ENCODE data around the gene SNX30. TPM values are rescaled to one million over a fixed set of nuclear protein-coding genes. Genes with fewer than 3 reads are reported as not detected.

Gene SNX30
- total RNA-seq, 1 donor from 2014 or later = 4.3 TPM

DNA sequence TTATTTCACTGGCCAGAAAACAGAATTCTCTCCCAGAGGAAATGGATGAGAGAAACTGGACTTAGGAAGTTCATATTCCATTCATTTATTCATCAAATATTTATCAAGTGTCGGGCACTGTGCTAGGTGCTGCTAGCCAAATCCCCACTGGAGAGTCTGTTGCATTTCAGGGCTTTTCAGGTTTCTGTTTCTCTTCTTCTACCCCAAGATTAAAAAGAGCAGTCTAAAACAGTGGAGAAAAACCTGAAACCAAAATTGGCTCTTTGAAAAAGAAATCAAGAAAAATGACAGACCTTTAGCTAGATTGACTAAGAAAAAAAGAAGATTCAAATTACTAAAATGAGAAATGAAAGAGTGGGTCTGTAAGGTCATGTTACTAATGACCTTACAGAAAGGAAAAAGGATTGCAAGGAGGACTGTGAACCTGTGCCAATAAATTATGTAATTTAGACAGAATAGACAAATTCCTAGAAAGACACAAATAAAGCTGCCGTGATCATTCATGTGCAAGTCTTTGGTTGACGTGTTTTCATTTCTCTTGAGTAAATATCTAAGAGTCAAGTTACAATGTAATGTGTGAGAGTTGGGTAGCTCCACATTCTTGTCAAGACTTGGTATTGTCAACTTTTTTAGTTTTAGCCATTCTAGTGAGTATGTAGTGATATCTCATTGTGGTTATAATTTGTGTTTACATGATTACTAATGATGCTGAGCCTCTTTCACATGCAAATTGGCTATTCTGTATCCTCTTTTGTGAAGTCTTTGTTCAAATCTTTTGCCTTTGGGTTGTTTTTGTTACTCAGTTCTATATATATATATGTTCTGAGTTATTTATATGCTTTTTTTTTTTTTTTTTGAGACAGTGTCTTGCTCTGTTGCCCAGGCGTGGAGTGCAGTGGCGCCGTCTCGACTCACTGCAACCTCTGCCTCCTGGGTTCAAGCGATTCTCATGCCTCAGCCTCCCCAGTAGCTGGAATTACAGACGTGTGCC lies 23.7 kb downstream of the SNX30 start:
- intact Hi-C loops (cut with micrococcal nuclease) = no loop called here
- no peak for ATAC-seq

DNA sequence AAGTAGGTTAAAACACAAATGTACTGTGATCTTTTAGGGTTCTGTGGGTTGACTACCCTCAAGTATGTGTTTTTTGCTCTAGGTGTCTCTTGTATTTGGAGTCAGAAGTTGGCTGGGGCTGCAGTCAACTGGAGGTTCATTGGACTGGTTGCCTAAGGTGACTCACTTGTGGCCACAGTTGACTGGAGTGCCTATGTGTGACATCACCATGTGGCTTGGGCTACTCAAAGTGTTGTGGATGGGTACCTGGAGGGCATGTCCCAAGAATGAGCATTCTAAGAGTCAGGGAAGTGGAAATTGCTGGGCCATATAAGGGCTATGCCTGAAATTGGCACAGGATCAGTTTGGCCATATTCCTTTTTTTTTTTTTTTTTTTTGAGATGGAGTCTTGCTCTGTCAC lies 27.4 kb downstream of the SNX30 start:
- no peak for DNase-seq
- no peak for ATAC-seq
- intact Hi-C loops (cut with micrococcal nuclease) = no loop called here

More for the DNA sequence above, 23.7 kb downstream of the SNX30 start:
- no peak for DNase-seq

DNA sequence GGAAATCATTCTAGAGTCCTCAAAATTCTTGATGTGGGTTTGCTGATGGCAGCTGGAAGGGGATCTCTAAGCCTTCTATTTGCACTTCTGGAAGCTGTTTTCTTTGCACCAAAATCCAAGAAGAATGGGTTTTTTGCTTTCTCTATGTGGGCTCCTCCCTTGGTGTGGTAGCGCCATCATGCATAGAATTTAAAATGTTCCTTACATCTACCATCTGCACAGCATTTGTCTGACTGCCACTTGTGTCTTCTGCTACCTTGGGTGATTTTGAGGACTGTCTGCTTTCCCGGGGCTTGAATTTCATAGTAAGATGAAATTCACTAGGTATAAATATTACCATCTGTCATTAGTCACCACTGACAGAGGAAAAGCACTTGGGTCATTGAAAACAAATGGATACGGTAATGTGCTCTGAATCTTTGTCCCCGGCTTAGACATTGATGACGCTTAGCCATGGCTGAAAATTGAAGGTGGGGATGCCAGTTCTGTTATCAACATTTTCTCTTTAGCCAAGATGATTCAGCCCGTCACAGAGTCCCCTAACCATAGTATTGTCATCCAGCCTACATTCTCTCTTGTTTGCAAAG lies 30.0 kb downstream of the SNX30 start:
- intact Hi-C loops (cut with micrococcal nuclease) = no loop called here
- no peak for ATAC-seq
- DNase-seq = no peak

DNA sequence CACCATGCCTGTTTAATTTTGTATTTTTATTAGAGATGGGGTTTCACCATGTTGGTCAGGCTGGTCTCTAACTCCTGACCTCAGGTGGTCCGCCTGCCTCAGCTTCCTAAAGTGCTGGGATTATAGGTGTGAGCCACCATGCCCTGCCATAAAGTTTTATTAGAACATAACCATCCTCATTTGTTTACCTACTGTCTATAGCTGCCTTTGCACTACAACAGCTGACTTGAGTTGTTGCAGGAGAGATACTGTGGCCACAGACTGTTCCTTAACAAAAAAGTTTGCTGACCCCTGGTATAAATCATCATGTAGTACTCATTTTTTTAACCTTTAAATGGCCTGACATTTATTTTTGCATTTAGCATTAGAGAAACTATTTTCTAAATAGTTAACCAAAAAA lies 31.7 kb downstream of the SNX30 start:
- DNase-seq (no peak), ATAC-seq (no peak)
- intact Hi-C loops (cut with micrococcal nuclease) = no loop called here

DNA sequence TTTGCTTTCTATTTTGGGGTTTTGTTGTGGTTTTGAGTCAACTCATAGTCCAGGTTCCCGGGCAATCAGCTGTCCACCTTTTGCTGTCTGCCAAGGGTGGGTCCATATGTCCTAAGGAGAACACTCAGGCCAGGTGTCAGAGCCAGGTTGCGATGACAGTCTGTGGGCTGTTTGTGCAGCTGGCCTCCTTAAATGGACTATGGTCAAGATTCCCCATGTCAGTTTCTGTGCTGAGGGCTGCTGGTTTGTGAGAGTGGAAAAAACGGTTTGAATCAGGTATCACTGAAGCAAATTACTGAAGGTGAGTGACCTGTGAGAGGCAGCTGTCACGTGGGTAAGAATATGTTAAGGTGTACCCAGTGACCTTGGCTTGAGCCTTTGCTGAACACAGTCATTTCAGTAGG lies 33.0 kb downstream of the SNX30 start:
- DNase-seq (no peak), ATAC-seq (no peak)
- intact Hi-C loops (cut with micrococcal nuclease) = no loop called here

DNA sequence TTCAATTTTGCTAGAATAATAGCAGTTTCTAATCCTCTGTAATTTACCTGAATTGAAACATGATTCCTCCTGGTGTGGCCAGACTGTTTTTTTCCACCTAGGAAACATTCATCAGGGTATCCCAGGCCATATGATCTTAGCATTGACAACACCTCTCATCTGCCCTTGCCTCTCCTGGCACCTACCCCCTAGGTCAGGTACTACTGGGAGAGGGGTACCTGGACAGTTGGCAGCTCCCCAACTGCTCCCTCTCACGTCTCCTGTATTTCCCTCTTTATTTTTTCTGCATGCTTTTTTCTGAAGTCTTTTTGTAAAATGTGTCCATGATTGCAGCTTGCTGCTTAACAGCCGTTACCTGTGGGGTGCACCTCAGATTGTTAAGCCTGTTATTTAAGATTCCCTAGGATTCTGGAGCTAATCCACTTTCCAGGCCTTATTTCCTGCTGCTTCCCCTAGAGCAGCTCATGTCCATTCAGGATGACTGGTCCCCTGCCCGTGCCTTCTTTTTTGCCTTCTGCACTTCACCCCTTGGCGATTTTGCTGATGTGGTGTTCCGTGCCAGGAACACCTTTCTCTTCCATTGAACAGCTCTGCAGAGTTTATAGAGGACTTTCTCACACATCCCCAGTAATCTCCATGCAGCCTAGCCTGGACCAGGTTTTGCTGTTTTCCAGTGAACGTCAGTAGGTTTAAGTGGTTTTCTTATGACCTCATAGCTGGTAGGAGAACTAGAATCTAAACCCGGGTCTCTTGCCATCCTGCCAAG lies 33.6 kb downstream of the SNX30 start:
- no peak for DNase-seq
- intact Hi-C loops (cut with micrococcal nuclease) = no loop called here

DNA sequence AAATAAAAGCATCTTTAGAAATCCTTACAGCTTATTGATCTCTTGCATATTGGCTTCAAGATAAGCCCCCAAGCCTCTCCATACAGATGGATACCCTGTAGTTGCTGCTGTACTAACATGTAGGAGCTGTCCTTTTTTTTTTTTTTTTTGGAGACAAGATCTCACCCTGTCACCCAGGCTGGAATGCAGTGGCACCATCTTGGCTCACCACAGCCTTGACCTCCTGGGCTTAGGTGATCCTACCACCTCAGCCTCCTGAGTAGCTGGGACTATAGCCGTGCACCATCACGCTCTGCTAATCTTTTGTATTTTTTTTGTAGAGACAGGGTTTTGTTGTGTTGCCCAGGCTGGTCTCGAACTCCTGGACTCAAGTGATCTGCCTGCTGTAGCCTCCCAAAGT lies 35.4 kb downstream of the SNX30 start:
- no peak for DNase-seq
- intact Hi-C loops (cut with micrococcal nuclease) = no loop called here

More for the DNA sequence above, 33.6 kb downstream of the SNX30 start:
- ATAC-seq = no peak

DNA sequence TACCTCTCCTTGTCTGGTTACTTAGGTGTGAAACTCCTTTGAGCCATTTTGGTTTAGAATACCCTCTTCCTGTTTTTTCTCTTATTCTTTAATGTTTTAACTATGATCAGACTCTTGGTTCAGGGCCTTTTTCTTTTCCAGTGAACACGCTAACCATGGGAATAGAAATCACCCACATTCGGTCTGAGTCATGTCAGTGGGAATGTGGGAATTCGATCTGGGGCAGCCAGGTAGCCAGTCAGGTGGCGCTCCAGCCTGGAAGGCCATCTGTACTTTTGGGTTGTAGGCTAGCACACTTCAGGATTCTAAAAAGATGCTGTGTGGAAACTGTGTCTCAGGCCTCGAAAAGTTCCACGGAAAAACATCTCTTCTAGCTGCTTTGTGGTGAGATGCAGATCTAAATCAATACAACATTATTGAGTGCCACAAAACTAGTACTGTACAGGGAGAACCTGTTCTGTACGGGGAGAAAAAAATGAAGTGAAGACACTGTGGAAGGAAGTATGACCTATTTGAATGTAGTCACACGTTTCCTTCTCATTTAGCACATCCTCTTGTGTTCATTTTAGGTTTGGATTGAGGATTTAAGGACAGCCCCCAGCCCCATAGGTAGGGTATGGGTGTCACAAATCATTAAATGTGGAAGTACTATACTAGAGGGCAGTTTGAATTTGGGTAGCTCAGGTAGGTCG lies 36.4 kb downstream of the SNX30 start:
- ATAC-seq (no peak), DNase-seq (no peak)
- intact Hi-C loops (cut with micrococcal nuclease) = no loop called here

More for the DNA sequence above, 35.4 kb downstream of the SNX30 start:
- ATAC-seq = no peak

DNA sequence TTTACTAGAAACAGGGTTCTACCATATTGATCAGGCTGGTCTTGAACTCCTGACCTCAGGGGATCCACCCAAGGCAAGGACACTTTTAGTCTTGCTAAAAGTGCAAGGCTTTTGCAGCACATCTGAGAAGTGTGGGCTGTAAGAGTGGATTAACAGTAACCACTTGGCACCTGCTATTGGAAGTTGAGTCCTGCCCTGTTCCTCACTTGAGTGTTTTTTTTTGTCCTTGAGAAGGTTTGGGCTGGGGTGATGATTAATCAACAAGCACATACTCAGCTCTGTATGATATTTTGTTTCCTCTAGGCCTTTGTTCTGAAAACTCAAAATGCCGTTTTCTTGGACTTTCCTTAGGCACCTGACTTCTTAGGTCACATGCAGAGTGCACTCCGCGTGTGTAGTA lies 37.4 kb downstream of the SNX30 start:
- intact Hi-C loops (cut with micrococcal nuclease) = no loop called here
- ATAC-seq (no peak), DNase-seq (no peak)

DNA sequence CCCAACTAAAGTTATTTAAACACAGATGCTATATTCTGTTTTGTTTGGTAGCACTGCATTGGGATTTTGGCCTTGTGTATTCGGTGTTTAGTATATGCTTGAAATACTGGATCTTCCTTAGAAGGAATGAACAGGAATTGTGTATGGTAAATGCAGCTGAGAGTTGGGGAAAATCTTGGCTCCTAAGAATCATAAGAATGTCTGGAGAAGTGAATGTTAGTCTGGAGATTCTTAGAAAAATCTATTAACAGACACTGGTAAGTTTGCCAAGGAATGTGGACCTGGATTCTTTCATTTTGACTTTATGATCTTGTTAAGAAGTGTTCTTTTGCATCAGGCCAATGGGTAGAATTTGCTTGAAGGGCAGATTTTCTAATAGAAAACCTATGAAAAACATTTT lies 38.9 kb downstream of the SNX30 start:
- ATAC-seq (no peak), DNase-seq (no peak)
- intact Hi-C loops (cut with micrococcal nuclease) = no loop called here

DNA sequence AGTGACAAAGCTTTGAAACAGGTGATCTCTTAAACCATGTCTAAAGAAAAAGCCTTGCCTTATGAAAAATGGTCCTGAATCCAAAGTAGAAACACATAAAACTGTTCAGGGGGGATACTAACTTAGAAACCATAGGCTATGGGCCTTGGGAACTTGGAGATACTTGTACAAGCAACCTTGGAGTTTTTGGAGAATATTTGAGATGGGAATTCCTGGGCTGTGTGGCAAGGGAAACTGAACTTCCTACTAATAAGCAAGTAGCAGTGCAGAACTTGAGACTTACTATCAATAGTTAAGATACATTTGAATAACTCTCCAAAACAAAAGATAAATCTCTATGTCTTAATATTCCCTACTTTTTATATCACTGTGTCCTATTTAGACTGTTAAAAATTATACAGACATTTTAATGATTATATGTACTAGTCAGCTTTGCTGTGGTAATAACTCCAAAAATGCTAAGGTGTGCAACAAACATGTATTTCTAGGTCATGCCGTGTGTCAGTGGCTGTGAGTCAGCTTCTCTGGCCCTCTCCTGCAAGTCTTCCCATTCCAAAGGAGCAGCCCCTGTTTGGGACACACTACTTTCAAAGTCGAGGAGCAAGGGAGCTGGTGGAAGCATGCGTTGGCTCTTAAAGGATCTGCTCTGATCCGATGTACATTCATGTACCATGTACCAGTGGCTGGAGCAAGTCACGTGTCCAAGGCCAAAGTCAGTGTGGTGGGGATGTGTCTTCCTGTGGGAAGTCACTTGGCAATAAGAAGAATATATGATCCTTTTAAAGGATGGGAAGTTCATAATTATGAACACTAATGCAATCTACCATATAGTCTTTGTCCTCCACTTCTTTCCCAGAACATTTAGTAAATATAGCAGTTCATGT lies 39.6 kb downstream of the SNX30 start:
- intact Hi-C loops (cut with micrococcal nuclease) = no loop called here
- ATAC-seq = no peak

DNA sequence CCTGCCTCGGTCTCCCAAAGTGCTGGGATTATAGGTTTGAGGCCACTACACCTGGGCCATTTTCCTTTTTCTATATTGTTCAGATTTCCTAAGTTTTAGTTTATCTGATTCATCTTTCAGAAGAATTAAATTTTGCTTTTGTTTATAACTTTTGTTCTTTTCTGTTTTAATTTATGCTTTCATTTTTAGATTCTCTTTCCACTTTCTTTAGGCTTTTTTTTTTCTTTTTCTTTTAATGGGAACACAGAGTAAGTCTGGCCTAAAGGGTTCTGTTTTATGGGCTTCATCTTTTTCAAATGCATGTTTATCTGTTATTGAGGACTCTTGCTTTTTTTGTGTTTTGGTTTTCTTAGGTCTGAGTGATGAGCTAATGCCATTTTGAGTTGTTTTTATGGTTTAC lies 42.1 kb downstream of the SNX30 start:
- DNase-seq (no peak), ATAC-seq (no peak)
- intact Hi-C loops (cut with micrococcal nuclease) = no loop called here

More for the DNA sequence above, 39.6 kb downstream of the SNX30 start:
- no peak for DNase-seq

DNA sequence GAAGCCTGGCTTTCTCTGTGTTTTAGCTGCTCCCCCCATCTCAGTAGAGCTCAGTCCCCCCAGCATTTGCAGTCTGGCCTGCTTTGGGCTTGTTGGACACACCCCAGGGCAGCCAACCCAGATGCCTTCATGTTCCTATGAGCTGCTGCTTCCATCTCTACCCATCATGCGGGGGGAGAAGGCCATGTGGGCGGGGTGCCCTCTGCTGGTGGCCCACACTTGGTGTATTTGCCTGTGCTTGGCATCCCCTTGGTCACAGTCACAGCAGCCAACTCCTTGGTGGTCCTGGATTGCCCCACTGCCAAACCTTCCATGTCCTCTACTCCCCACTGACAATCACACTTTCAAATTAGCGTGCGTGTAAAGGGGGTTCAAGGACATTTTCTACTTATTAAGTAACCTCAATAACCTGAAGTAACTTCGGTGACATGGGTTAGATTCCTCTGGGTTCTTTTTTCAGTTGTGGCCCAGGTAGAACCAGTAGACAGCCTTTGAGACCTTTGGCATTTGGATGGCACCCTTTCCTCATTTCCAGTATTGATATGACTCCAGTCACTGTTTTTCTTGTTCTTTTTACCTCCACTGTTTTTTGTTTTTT lies 42.8 kb downstream of the SNX30 start:
- peak; percentile 78 for ATAC-seq
- DNase-seq = peak; percentile 77
- intact Hi-C loops (cut with micrococcal nuclease) = no loop called here

DNA sequence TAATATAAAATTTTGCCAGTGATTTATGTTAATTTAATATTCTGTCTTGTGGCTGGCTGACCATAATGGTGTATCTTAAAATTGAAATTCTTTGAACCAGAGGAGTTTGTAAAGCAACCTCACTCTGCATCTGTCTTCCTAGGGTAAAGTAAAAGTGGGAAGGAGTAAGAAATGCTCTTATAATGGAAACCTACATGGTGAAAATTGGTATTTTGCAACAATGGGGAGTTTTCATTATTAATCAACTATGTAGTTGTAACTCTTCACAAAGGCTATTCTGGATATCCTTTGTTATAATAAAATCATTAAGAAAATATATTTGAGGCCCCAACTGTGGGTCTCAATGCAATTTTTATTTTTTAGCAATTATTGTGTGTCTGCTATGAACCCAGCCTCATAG lies 44.2 kb downstream of the SNX30 start:
- intact Hi-C loops (cut with micrococcal nuclease) = no loop called here
- no peak for ATAC-seq
- no peak for DNase-seq

DNA sequence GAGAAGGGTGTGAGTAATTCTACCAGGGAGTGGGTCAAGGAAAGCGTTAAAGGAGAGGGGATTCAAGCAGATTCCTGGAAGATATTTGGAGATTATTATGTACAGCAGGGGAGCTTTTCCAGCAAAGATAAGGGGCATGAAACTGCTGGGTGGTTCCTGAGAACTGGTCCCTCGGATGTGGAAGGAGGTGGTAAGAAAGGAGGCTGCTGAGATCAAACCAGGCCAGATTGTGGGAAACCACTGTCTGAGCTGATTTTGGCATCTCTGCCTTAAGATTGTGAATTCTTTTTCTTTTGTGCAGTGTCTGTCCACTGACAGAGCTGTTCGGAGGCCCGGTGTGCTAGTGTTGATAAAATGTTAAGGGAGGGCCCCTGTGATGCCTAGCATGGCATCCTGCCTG lies 45.4 kb downstream of the SNX30 start:
- DNase-seq (no peak), ATAC-seq (no peak)
- intact Hi-C loops (cut with micrococcal nuclease) = no loop called here

DNA sequence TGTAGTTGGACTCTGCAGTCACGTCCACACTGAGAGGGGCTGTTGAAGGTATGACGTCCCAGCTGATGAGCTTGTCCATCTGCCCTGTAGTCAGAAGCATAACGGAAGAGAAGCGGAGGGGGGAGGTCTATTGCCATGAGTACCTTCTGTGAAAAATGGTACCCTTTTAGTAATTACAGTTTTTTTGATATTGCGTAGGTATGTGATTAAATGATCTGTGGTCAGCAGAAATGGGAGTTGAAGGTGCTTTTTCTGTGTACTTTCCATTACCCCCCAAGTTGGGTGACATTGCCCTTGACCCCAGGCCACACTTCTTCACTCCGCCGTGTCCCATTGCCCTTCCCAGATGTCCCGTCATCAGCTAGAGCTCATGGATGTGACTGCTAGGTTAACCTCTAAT lies 45.9 kb downstream of the SNX30 start:
- intact Hi-C loops (cut with micrococcal nuclease) = no loop called here
- ATAC-seq = no peak

DNA sequence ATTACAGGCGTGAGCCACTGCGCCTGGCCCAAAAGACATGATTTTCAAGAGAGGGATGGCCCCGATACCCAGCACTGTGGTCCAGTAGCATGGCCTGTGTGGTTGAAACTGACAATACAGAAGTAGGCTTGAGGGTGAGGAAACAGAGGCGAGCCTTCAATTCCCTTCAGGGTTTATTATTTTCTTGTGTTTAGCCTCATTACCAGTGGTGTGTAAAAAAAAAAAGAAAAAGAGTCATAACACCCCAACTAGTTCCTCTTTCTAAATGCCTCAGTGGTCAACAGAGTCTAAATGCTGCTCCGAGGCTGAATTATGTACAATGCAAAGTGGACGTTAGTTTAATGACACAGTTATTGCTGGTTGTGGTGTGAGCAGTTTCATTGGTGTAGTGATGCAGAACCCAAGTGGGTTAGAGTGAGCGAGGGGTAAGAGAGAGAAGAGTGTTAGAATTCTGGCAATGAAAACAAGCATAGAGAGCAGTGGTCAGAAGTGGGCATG lies 58.8 kb downstream of the SNX30 start:
- DNase-seq (no peak), ATAC-seq (peak; percentile 40)
- intact Hi-C loops (cut with micrococcal nuclease) = no loop called here

More for the DNA sequence above, 45.9 kb downstream of the SNX30 start:
- no peak for DNase-seq

DNA sequence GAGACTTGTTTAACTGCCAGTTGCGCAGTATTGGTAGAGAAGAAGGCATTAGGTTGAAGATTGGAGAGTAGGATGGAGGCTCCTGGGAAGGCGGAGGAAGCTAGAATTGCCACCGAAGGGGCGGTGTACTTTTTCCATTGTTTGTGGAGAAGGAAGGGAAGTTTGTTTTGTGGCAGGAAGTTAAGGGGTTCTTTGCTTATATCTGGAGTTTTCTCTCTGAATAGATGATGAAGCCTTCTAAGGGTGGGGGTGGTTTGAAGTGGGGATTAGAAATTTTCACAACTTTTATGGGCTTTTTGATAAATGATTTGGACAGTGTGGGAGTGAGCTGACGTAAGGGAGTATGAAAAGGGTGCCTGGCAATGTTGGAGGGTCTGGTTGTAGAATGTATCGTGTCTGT lies 59.3 kb downstream of the SNX30 start:
- ATAC-seq (no peak), DNase-seq (no peak)
- intact Hi-C loops (cut with micrococcal nuclease) = no loop called here
